K562 (cell line): ENCODE results near the gene ALDH3B2. TPM values are rescaled to one million over a fixed set of nuclear protein-coding genes. Genes with fewer than 3 reads are reported as not detected.

ENCODE experiments used
- ATAC-seq: fragments of 200-7000 bp; cut with Tn5 transposase; 3 replicates; pipeline ENCODE4 v1.9.1; 2020; ENCODE audit warnings: moderate library complexity
- BruUV-seq: library from RNA; stranded (reverse); fragments of 400-500 nt; replicated peaks from 2 replicates; lab custom pipeline; 2021; lab: Mats Ljungman, UMichigan
- CTCF ChIA-PET: fragments of 300-600 bp; formaldehyde crosslinking; extraction: SDS; loops from one replicate; lab custom pipeline; 2021; ENCODE audit warnings: low intra/inter-chr PET ratio; lab: Yijun Ruan, JAX
- POLR2A ChIA-PET: fragments of 300-600, 350-650 bp; sonication (Branson Sonifier 250); formaldehyde crosslinking; extraction: SDS; loops from one replicate; lab custom pipeline; 2021; ENCODE audit warnings: antibody characterized with exemption, inconsistent platforms; lab: Yijun Ruan, JAX
- DNase-seq, 4 experiments: peaks; one replicate each; pipeline versions ENCODE4 v3.0.0 to v3.0.0-alpha.2; 2011 to 2018; ENCODE audit warnings: low spot score in 3 of 4, mixed read lengths in 3 of 4; ENCODE audit errors: extremely low read depth in 1 of 4
- FAIRE-seq: peaks from 2 replicates; lab custom pipeline; 2011; peaks lifted over from hg19 to GRCh38; lab: Jason Lieb, UNC
- H2AFZ ChIP-seq: 2 replicates; pipeline ENCODE4 v1.6.0; 2011; ENCODE audit warnings: low read depth, low read length, control low read depth, inconsistent platforms
- H3K27ac ChIP-seq: fragments of 200-600 bp; 3 replicates; pipeline ENCODE4 v1.8.0; 2011; ENCODE audit warnings: low read depth, mild to moderate bottlenecking, control low read depth, inconsistent platforms, low read length, moderate library complexity, mixed read lengths; ENCODE audit errors: extremely low read depth
- H3K27me3 ChIP-seq, 2 experiments: fragments of 300-600 bp in 1 of 2; 2 replicates in 1 of 2; 3 replicates in 1 of 2; pipeline versions ENCODE4 v1.6.0 to v1.8.0; 2011; ENCODE audit warnings: inconsistent platforms in 2 of 2, low read length in 2 of 2, mild to moderate bottlenecking in 1 of 2, mixed read lengths in 1 of 2, moderate library complexity in 1 of 2; ENCODE audit not compliant: control insufficient read depth in 2 of 2, insufficient read depth in 2 of 2
- H3K36me3 ChIP-seq: fragments of 300-600 bp; 3 replicates; pipeline ENCODE4 v1.8.0; 2011; ENCODE audit warnings: mild to moderate bottlenecking, low read length, inconsistent platforms; ENCODE audit not compliant: control insufficient read depth, insufficient read depth
- H3K4me1 ChIP-seq, 2 experiments: fragments of 200-600 bp in 1 of 2; replicated peaks in 1 of 2; 2 replicates in 1 of 2; 3 replicates in 1 of 2; pipeline versions ENCODE4 v1.5.1 to v1.8.0; 2011; ENCODE audit warnings: inconsistent platforms in 2 of 2, low read length in 2 of 2, mild to moderate bottlenecking in 1 of 2, mixed read lengths in 1 of 2, moderate library complexity in 1 of 2; ENCODE audit not compliant: control insufficient read depth in 2 of 2, insufficient read depth in 2 of 2
- H3K4me2 ChIP-seq: 2 replicates; pipeline ENCODE4 v1.6.1; 2011; ENCODE audit warnings: low read length, control low read depth, inconsistent platforms, mixed read lengths; ENCODE audit not compliant: insufficient read depth
- H3K4me3 ChIP-seq: fragments of 200-600 bp; sonication (generic), shearing (Covaris generic); 2 replicates; pipeline ENCODE4 v1.5.1; 2016; ENCODE audit warnings: control low read depth, inconsistent platforms
- H3K79me2 ChIP-seq: fragments of 200-600 bp; 3 replicates; pipeline ENCODE4 v1.8.0; 2011; ENCODE audit warnings: low read length, inconsistent platforms; ENCODE audit not compliant: control insufficient read depth, insufficient read depth
- H3K9ac ChIP-seq, 2 experiments: 2 replicates each; pipeline versions ENCODE4 v1.6.0 to v1.6.1; 2011; ENCODE audit warnings: low read depth in 2 of 2, low read length in 2 of 2, control low read depth in 1 of 2, inconsistent platforms in 1 of 2, mild to moderate bottlenecking in 1 of 2, mixed read lengths in 1 of 2; ENCODE audit not compliant: insufficient read depth in 1 of 2
- H3K9me1 ChIP-seq: one replicate; pipeline ENCODE4 v1.6.0; 2011; ENCODE audit warnings: inconsistent platforms, mild to moderate bottlenecking, low read length, moderate library complexity; ENCODE audit not compliant: control insufficient read depth, insufficient read depth
- H3K9me3 ChIP-seq: replicated peaks from 2 replicates; pipeline ENCODE4 v1.5.1; 2011; ENCODE audit warnings: low read depth, low read length, inconsistent platforms; ENCODE audit not compliant: control insufficient read depth, insufficient read depth
- H4K20me1 ChIP-seq: replicated peaks from 2 replicates; pipeline ENCODE4 v1.6.1; 2011; ENCODE audit warnings: low read length, inconsistent platforms, mixed read lengths; ENCODE audit not compliant: control insufficient read depth, insufficient read depth
- ARID4B ChIP-seq: sonication (generic); formaldehyde crosslinking; IDR thresholded peaks from 2 replicates; pipeline ENCODE4 v1.8.0; 2022; ENCODE audit warnings: mild to moderate bottlenecking, missing genetic modification reagents
- ELF1 ChIP-seq: fragments of 200-800 bp; sonication (Bioruptor generic); IDR thresholded peaks from 2 replicates; pipeline ENCODE4 v1.6.1; 2016; ENCODE audit warnings: missing genetic modification characterization, missing compliant biosample characterization
- FOS ChIP-seq: IDR thresholded peaks from 3 replicates; pipeline ENCODE4 v1.6.1; 2011; ENCODE audit not compliant: insufficient read length; ENCODE audit errors: extremely low read depth
- KLF10 ChIP-seq: fragments of 250-450 bp; sonication (Bioruptor Pico); IDR thresholded peaks from 2 replicates; pipeline ENCODE4 v1.6.1; 2021; ENCODE audit warnings: matching md5 sums
- MCM5 ChIP-seq: fragments of 450-650 bp; IDR thresholded peaks from 2 replicates; pipeline ENCODE4 v1.6.1; 2016; ENCODE audit warnings: low read depth
- STAT5B ChIP-seq: fragments of 250-450 bp; sonication (Bioruptor Pico); IDR thresholded peaks from 2 replicates; pipeline ENCODE4 v1.8.0; 2021; ENCODE audit warnings: mild to moderate bottlenecking, inconsistent platforms
- TRIM25 ChIP-seq: fragments of 450-650 bp; IDR thresholded peaks from 2 replicates; pipeline ENCODE4 v1.7.0; 2016; ENCODE audit warnings: borderline replicate concordance
- WGBS: fragments of 100-300 bp; shearing (Covaris generic); methylation state at CpG from one replicate; pipeline ENCODE4 v1.1.6; 2016; ENCODE audit warnings: low coverage, mixed read lengths; ENCODE audit not compliant: insufficient coverage; ENCODE audit errors: missing lambda C conversion rate; 5-methylcytosine and 5-hydroxymethylcytosine counted together
- in situ Hi-C: fragments of 300-500 bp; cut with MboI; formaldehyde crosslinking; loops from 4 replicates; pipeline ENCODE4 v1.15.0; 2018; ENCODE audit warnings: inconsistent platforms, mixed read lengths
- intact Hi-C: fragments of 100-400 bp; cut with micrococcal nuclease; formaldehyde crosslinking; loops from 2 replicates; pipeline ENCODE4 v1.14.2; 2022
- polyA plus RNA-seq, 8 experiments: library from polyadenylated mRNA; depleted of rRNA in 4 of 8; stranded (reverse) in 5 of 8; unstranded in 3 of 8; fragments of >200 nt; fragmentation: Nextera tagmentation in 2 of 8; fragmentation: Illumina TruSeq in 1 of 8; extraction: Ambion mirVana in 2 of 8; extraction: Trizol in 1 of 8; gene quantifications; 2 replicates each; pipeline versions ENCODE4 v1.2.1 to v1.2.3, GENCODE V29; 2011 to 2014; ENCODE audit warnings: inconsistent platforms in 1 of 8, missing spikeins in 1 of 8
- total RNA-seq, 7 experiments: library from RNA; depleted of rRNA in 6 of 7; stranded (reverse); fragments of >200 nt in 6 of 7; fragmentation: Illumina TruSeq in 2 of 7; extraction: Trizol in 2 of 7; gene quantifications; 2 replicates each; pipeline versions ENCODE4 v1.2.1 to v1.2.3, GENCODE V29; 2011 to 2021; ENCODE audit warnings: low replicate concordance in 1 of 7

The ALDH3B2 gene
- total and polyA plus RNA-seq, 9 of the 15 experiments (the other 6 are each of a cell fraction or from before 2014, with no cell fraction given): not detected

- Histone ChIP-seq H3K9me1 (no peaks in the 10 kb centered on the region), H3K79me2 (no peaks in the 10 kb centered on the region), H3K9ac (no peak overlapping the region), H3K27me3 (peaks cover 38 to 39% of the 10 kb centered on the region in 2 experiments), H3K36me3 (no peaks in the 10 kb centered on the region), H2AFZ (no peak overlapping the region), H3K4me3 (no peak overlapping the region)
- WGBS: 9% methylated on average over 6 of the region's 7 CpGs
- intact Hi-C loops: loop anchor here (5.0 kb wide), 1 partner anchor 65 kb away; no protein-coding TSS in a partner anchor
- no peak for TF ChIP-seq MCM5
- no peak for TF ChIP-seq ARID4B (CRISPR knock-in tag)
- no peak for TF ChIP-seq ELF1 (tag)
- no peak for TF ChIP-seq TRIM25
- TF ChIP-seq KLF10: no peak
- no peak for TF ChIP-seq FOS
- TF ChIP-seq STAT5B (CRISPR knock-in tag): no peak
- TF ChIP-seq, all 486 proteins: peak for 0
- in situ Hi-C loops: no loop called here
- FAIRE-seq: no peak
- H3K4me2 ChIP-seq: no peak overlapping the region
- H3K27ac ChIP-seq: no peak overlapping the region
- ChIA-PET CTCF (no interaction called here), POLR2A (no interaction called here)
- DNase-seq: no peak
- H3K4me1 ChIP-seq: peaks cover 0 to 3% of the 10 kb centered on the region in 2 experiments; a peak in 1 of 5 replicates
- H3K9me3 ChIP-seq: no peaks in the 10 kb centered on the region; the same call in 1 of the 2 replicates
- ATAC-seq: no peak
- no TSS peak for BruUV-seq
- peaks cover 3% of the 10 kb centered on the region; the same call in 1 of the 2 replicates for H4K20me1 ChIP-seq
These were observed 22.6 kb upstream of the ALDH3B2 start for GRCh38 chr11:67696998-67697397.
